Measurements from ENCODE around the gene DIAPH1. TPM values are rescaled to one million over a fixed set of nuclear protein-coding genes. Genes with fewer than 3 reads are reported as not detected.
A peak's percentile ranks its signal among the peaks of the same experiment; 100 is the strongest.

The DIAPH1 gene
- total RNA-seq, 1 donor from 2014 or later: 65.8 TPM

DNA sequence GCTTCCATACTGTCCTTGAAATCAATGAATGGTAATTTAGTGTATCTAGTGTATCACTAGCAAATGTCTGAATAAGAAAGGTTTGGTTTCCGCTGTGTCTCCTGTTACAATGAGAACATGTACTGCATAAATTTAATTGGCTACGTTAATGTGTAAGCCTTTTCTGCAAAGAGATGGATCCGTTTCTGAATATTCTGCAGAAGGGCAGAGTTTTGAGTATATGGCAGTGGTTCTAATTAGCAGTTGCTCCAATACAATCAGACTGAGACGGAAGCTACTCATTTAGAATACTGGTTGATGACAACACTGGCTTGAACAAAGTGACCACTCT, 134.5 kb downstream of the DIAPH1 start:
- Histone ChIP-seq H3K4me3 (peak overlapping the region; percentile 45 to 62), H3K9me3 (no peaks in the 10 kb centered on the region), H3K27me3 (no peaks in the 10 kb centered on the region), H3K27ac (no peak overlapping the region), H3K36me3 (peaks cover 4 to 9% of the 10 kb centered on the region in 2 donors), H3K4me1 (peaks cover 18 to 45% of the 10 kb centered on the region in 2 donors)
- no peak for DNase-seq (ENCODE audit: low spot score in 2 of 2)
- intact Hi-C loops (cut with DNase I): no loop called here
- TF ChIP-seq, protein P1, sequence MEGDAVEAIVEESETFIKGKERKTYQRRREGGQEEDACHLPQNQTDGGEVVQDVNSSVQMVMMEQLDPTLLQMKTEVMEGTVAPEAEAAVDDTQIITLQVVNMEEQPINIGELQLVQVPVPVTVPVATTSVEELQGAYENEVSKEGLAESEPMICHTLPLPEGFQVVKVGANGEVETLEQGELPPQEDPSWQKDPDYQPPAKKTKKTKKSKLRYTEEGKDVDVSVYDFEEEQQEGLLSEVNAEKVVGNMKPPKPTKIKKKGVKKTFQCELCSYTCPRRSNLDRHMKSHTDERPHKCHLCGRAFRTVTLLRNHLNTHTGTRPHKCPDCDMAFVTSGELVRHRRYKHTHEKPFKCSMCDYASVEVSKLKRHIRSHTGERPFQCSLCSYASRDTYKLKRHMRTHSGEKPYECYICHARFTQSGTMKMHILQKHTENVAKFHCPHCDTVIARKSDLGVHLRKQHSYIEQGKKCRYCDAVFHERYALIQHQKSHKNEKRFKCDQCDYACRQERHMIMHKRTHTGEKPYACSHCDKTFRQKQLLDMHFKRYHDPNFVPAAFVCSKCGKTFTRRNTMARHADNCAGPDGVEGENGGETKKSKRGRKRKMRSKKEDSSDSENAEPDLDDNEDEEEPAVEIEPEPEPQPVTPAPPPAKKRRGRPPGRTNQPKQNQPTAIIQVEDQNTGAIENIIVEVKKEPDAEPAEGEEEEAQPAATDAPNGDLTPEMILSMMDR (IDR thresholded peaks at IDR 0.05): no peak

DNA sequence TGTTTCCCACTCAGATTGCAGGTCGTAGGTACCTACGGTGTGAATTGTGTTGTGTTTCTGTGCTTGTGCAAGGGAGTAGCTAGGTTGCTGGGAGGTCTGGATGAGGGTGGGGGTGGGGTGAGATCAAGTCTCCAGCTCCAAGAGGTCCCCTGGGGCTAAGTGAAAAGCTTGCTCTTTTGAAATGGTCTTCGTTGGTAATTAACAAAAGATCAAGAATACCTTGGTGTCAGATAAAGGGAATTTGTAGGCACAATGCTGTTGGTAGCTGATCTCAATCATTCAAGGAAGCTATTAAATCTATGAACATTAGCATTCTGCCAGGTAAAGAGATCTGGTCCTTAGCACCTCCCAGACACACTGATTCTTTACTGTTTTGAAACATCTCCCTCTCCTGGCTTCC, 134.9 kb downstream of the DIAPH1 start:
- TF ChIP-seq, protein P1 (IDR thresholded peaks at IDR 0.05): no peak
- Histone ChIP-seq H3K4me3 (peak overlapping the region; percentile 45 to 62), H3K4me1 (peaks cover 18 to 45% of the 10 kb centered on the region in 2 donors), H3K36me3 (peaks cover 4 to 9% of the 10 kb centered on the region in 2 donors), H3K27ac (no peak overlapping the region), H3K9me3 (no peaks in the 10 kb centered on the region), H3K27me3 (no peaks in the 10 kb centered on the region)
- intact Hi-C loops (cut with DNase I): no loop called here
- DNase-seq (ENCODE audit: low spot score in 2 of 2): no peak

DNA sequence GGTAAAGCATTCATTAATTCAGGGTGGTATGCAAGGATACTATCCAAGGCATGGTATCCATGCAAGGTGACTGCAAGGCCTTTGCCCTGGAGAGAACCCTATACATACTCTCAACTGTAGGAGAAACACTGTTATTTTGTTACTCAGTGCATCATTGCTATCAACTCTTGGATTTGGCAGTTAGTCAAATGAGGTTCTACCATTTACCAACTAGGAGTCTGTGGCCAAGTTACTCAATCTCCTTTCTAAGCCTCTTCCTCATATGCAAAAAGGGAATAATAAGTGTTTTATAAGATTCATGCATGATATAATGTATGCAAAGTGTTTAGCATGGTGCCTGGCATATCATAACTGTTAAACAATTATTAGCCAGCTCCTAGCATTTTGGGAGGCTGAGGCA, 139.0 kb downstream of the DIAPH1 start:
- Histone ChIP-seq H3K27ac (no peak overlapping the region), H3K4me3 (peak overlapping the region in 1 of 2 donors; percentile 83), H3K9me3 (no peaks in the 10 kb centered on the region), H3K4me1 (peaks cover 25 to 57% of the 10 kb centered on the region in 2 donors), H3K27me3 (no peaks in the 10 kb centered on the region), H3K36me3 (no peaks in the 10 kb centered on the region)
- TF ChIP-seq, protein P1 (IDR thresholded peaks at IDR 0.05): no peak
- DNase-seq (ENCODE audit: low spot score in 2 of 2): no peak
- intact Hi-C loops (cut with DNase I): loop anchor here (5.0 kb wide), 1 partner anchor 138 kb away; the partner anchor contains the start of gene DIAPH1

DNA sequence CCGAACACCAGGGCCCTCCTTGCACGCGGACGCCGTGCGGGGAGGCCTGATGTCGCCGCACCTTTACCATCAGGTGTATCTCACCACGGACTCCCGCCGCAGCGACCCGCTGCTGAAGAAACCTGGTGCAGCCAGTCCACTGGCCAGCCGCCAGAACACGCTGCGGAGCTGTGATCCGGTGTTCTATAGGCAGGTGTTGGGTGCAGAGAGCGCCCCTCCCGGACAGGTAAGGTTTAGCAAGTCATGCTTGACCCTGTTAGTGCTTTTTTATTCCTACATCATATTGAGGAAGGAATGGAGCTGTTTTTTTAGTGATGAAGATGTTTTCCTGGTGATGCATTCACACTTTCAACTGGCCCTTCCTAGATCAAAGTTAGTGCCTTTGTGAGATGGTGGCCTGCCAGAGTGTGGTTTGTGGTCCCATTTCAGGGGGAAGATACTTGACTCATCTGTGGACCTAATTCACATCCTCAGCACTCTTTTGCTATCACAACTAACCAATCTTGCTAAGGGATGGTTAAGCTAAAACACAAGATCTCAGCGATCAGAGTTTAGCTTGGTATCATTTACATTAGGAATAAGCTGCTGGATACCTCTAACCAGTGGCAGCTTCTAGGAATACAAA, 140.4 kb downstream of the DIAPH1 start:
- no peak overlapping the region for H3K27ac ChIP-seq
- peaks cover 19 to 46% of the 10 kb centered on the region in 2 donors for H3K4me1 ChIP-seq
- peak overlapping the region; percentile 77 to 83 for H3K4me3 ChIP-seq
- intact Hi-C loops (cut with DNase I): loop anchor here (5.0 kb wide), 1 partner anchor 139 kb away; the partner anchor contains the start of gene DIAPH1
- no peaks in the 10 kb centered on the region for H3K27me3 ChIP-seq
- H3K36me3 ChIP-seq: no peaks in the 10 kb centered on the region
- no peak for DNase-seq (ENCODE audit: low spot score in 2 of 2)
- H3K9me3 ChIP-seq: no peaks in the 10 kb centered on the region
- TF ChIP-seq, protein P1 (IDR thresholded peaks at IDR 0.05): peak in 1 of 3 experiments; percentile 4

DNA sequence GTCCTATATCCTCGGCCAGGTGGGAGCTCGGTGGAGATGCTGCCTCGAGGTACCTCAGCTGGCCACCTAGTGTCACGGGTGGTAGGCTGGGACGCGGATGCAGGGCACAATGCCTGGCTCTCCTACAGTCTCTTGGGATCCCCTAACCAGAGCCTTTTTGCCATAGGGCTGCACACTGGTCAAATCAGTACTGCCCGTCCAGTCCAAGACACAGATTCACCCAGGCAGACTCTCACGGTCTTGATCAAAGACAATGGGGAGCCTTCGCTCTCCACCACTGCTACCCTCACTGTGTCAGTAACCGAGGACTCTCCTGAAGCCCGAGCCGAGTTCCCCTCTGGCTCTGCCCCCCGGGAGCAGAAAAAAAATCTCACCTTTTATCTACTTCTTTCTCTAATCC, 141.0 kb downstream of the DIAPH1 start:
- Histone ChIP-seq H3K4me3 (peak overlapping the region; percentile 77 to 83), H3K27ac (no peak overlapping the region), H3K27me3 (no peaks in the 10 kb centered on the region), H3K9me3 (no peaks in the 10 kb centered on the region), H3K4me1 (peaks cover 18 to 42% of the 10 kb centered on the region in 2 donors), H3K36me3 (no peaks in the 10 kb centered on the region)
- no peak for DNase-seq (ENCODE audit: low spot score in 2 of 2)
- TF ChIP-seq, protein P1 (IDR thresholded peaks at IDR 0.05): no peak
- intact Hi-C loops (cut with DNase I): loop anchor here (5.0 kb wide), 1 partner anchor 139 kb away; the partner anchor contains the start of gene DIAPH1

Measured in ascending aorta (tissue), 2 donors.